ENCODE data around the gene RCE1.

The RCE1 gene

DNA sequence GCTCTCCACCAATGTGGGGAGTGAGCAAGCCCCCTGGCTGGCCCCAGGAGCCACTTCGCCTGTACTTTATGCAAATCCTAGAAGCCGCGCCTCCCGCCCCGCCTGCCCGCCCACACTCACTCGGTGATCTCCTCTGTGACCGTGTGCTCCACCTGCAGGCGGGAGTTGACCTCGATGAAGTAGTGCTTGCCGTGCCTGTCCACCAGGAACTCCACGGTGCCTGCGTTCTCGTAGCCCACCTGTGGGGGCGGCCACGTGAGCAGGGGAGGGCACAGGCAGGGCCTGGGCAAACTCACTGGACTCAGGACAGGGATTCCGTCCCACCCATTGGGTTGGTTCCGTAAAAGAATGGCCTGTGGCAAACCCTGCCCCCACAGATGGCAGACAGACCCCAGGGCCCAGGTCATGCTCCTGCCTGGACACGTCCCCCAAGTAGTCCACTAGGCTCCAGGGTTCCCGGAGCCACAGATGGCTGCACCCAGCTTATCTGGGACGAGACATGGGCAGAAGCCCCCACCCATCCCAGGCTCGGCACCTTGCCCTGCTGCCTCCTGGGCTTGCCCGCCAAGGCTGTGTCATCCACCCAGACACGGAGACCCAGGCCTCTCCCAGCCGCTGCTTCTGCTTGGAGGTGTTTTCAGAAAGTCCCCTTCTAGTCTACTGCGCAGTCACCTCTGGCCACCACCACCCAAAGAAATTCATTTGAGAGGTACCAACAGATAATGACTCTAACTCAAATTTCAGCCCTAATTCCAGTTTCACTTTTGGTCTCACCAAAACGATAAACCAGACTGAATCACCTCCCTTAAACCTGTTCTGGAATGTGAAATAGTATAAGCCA, 25.7 kb downstream of the RCE1 start:
- no peaks in the 10 kb centered on the region for H3K27me3 Mint-ChIP-seq
- H3K9me3 Mint-ChIP-seq = no peaks in the 10 kb centered on the region
- peak; percentile 78 to 84 for DNase-seq
- H3K27ac Mint-ChIP-seq = no peak overlapping the region
- H3K4me1 Mint-ChIP-seq = peaks cover 15% of the 10 kb centered on the region
- ATAC-seq = peak; percentile 95
- H3K4me3 Mint-ChIP-seq = peak overlapping the region in 1 of 2 donors; percentile 63

DNA sequence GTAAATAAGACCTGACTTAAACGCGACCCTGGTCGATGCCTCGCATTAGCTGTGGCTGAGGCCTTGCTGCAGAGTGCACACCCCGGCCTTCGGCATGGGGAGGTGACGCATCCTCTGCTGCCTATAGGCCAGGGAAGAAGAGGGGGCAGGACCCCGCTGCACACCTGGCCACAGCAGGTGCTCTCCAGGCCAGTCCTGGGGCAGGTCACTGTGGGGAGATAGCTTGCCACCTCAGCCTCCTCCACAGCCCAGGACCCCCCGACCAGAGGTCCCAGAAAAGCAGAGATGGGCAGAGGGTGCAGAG, 26.3 kb downstream of the RCE1 start:
- H3K9me3 Mint-ChIP-seq = no peaks in the 10 kb centered on the region
- no peaks in the 10 kb centered on the region for H3K27me3 Mint-ChIP-seq
- peak overlapping the region in 1 of 2 donors; percentile 46 for H3K27ac Mint-ChIP-seq
- H3K4me3 Mint-ChIP-seq = peak overlapping the region in 1 of 2 donors; percentile 63
- DNase-seq (no peak), ATAC-seq (no peak)
- H3K4me1 Mint-ChIP-seq = peaks cover 15% of the 10 kb centered on the region

DNA sequence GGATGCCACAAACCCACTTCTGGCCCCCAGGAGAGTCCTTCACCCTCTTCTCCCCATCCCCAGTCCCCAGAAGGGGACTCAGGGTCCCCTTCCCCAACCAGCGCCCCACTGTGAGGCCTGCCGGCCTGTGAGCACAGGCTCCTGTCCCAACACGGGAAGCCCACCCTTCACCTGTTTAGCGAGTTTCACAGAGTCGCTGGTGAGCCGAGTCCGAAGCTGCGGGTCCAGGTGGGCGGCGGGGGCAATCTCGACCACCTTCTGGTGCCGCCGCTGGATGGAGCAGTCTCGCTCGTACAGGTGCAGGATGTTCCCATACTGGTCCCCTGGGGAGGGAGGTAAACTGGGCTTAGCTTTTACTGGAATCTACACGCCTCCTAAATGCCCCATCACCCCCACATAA, 26.9 kb downstream of the RCE1 start:
- Mint-ChIP-seq H3K27ac (no peak overlapping the region), H3K4me3 (no peak overlapping the region), H3K4me1 (peaks cover 15% of the 10 kb centered on the region), H3K9me3 (no peaks in the 10 kb centered on the region), H3K27me3 (no peaks in the 10 kb centered on the region)
- DNase-seq (no peak), ATAC-seq (no peak)

DNA sequence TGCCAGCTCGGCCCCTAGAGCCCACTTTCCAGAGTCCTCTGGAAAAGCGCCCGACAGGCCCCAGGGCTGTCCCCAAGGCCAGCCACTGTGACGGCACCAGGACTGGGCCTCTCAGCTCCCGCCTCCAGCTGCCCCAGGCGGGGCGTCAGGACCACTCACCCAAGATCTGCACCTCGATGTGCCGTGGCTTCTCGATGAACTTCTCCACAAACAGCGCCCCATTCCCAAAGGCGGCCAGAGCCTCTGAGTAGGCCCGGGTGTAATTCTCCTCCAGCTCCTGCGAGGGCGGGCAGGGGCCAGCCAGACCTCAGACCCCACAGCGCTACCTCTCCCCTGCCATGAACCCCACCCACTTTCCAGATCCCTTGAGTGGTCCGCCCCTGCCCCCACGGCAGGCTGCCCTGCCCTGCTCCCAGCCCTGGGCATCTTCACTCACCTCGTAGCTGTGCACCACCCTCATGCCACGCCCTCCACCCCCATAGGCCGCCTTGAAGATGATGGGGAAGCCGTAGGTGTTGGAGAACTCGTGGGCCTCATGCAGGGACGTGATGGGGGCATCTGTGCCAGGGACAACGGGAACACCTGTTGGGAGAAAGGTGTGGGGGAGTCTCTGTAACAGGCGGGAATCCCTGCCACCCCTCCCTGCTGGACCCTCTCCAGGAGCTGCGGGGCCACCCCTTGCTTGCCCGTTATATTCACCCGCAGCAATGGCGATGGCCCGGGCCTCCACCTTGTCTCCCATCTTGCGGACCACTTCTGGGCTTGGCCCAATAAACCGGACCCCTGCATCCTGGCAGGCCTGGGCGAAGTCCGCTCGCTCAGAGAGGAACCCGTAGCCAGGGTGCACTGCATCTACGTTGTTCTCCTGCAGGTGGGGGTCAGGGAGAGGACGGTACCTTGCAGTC, 27.6 kb downstream of the RCE1 start:
- Mint-ChIP-seq H3K4me1 (peaks cover 15% of the 10 kb centered on the region), H3K4me3 (no peak overlapping the region), H3K27ac (no peak overlapping the region), H3K27me3 (no peaks in the 10 kb centered on the region), H3K9me3 (no peaks in the 10 kb centered on the region)
- ATAC-seq (no peak), DNase-seq (no peak)

DNA sequence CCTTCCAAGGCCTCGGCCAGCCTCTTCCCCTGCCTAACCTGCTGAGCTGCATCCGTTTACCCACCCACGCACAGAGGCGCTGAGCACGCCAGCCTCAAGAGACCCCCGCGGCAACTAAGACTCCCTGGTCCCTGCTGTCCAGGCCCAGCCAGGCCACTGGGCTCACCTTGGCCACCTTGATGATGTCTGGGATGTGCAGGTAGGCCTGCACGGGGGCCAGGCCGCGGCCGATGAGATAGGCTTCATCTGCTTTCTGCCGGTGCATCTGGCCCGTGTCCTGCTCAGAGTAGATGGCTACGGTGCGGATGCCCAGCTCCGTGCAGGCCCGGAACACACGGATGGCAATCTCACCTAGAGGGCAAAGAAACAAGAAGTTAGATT, 28.3 kb downstream of the RCE1 start:
- Mint-ChIP-seq H3K27me3 (no peaks in the 10 kb centered on the region), H3K4me1 (peaks cover 15% of the 10 kb centered on the region), H3K4me3 (no peak overlapping the region), H3K9me3 (no peaks in the 10 kb centered on the region), H3K27ac (no peak overlapping the region)
- DNase-seq = no peak
- no peak for ATAC-seq

DNA sequence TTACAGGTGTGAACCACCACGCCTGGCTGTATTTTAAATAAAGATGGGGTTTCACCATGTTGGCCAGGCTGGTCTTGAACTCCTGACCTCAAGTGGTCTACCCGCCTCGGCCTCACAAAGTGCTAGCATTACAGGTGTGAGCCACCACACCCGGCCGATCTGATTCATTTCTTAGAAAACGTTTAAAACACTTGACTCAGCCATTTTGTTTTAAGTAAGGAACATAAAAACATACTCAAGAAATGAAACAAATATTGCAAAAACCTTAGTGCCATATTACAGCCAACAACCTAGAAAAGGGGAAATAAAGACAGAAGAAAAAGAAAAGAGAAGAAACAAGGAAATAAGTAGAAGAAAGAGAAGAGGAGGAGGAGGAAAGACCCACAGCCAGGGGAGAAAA, 31.0 kb downstream of the RCE1 start:
- no peaks in the 10 kb centered on the region for H3K9me3 Mint-ChIP-seq
- no peak overlapping the region for H3K4me3 Mint-ChIP-seq
- ATAC-seq (no peak), DNase-seq (no peak)
- H3K27me3 Mint-ChIP-seq = no peaks in the 10 kb centered on the region
- H3K4me1 Mint-ChIP-seq = peaks cover 5% of the 10 kb centered on the region
- H3K27ac Mint-ChIP-seq = no peak overlapping the region

DNA sequence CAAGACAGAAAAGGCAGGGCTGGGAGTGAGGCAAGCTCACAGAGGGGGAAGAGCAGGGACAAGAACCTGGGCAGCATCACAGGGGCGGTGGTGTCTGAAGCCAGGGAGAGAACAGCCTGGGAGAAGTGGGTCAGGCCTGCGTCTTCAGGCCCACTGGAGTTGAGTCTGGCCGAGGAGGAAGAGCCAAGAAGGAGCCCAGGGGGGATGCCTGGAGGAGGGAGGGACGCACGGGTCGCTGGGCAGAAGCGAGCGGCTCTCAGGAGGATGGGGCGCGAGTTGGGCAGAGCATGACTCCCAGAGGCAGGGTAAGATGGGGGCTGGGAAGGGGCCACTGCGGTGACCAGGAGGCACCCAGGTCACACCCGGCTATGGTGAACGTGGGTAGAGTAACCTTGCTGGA, 32.1 kb downstream of the RCE1 start:
- Mint-ChIP-seq H3K4me1 (peaks cover 5% of the 10 kb centered on the region), H3K4me3 (no peak overlapping the region), H3K27ac (no peak overlapping the region), H3K9me3 (no peaks in the 10 kb centered on the region), H3K27me3 (no peaks in the 10 kb centered on the region)
- no peak for ATAC-seq
- DNase-seq = no peak

DNA sequence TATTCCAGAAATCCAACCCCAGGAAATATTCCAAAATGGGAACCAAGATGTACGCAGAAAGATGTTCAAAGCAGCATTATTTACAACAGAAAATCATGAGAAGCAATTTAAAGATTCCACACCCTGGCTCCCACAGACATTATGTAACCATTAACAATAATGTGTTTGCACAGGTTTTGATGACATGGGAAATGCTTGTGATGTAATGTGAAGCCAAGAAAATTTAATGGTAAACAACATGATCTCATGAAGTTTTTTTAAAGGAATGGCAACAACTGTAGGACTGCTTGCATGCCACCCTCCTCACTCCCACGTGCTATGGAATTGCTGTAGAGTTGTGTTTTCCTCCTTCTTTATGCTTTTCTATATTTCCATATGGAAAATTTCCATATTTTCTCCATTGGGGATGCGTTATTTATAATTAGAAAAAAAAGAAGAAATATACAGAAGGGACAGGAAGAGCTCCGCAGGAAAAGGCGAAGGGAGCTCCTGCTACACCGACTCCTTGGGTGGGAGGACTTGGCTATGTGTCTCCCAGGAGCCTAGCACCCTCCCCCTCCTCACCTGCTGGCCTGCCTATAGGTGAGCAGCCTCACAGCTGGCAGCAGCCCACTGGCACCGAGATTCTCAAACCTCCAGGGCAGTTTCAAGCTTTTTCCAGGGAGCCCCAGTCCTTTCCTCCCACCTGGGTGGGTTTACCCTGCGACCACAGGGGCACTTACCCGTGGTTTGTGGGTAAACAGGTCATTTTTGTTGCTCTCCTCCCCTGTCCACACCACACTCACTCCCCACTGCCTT, 34.5 kb downstream of the RCE1 start:
- DNase-seq (no peak), ATAC-seq (no peak)
- Mint-ChIP-seq H3K4me3 (no peak overlapping the region), H3K27me3 (peaks cover 4% of the 10 kb centered on the region), H3K9me3 (no peaks in the 10 kb centered on the region), H3K4me1 (peaks cover 21% of the 10 kb centered on the region), H3K27ac (no peak overlapping the region)

DNA sequence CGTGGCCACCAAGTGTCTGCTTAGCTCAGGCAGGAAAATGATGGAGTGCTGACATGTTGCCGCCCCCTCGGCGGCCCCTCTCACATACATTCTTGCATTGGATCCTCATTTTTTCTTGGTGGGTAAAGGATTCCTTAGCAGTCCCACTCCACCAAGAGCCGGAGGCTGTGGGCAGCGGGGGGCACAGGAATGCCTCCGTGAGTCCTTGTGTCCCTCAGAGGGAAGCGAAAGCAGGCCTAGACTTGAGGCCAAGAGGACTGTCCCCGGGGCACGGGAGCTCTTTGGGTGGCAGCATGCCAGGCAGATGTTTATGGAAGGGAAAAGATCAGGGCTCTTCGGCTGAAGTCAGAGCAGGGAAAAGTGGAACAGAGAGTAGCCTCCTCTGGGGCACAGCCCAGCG, 35.2 kb downstream of the RCE1 start:
- no peak for ATAC-seq

DNA sequence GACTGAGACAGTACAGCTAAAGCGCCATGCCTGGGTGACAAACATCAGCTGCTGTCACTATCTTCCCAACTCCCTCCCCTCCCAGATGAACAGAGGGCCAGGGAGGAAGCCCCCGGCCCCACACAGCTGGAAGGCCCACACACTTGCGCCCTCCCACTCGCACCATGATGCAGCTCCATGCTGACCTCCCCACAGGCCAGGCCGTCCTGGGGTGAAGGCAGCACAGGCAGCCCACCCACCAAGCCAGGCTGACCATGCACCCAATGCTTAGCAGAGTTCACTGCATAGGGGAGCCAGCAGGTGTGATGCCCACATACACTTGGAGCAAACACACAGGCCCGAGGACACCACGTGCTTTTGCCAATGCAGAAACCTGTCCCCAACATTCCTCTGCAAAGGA, 35.8 kb downstream of the RCE1 start:
- Mint-ChIP-seq H3K4me1 (peaks cover 29% of the 10 kb centered on the region), H3K27me3 (peaks cover 6% of the 10 kb centered on the region), H3K27ac (no peak overlapping the region), H3K9me3 (no peaks in the 10 kb centered on the region), H3K4me3 (no peak overlapping the region)
- ATAC-seq = no peak
- DNase-seq = no peak

More for the DNA sequence above, 35.2 kb downstream of the RCE1 start:
- DNase-seq = no peak
- Mint-ChIP-seq H3K4me3 (no peak overlapping the region), H3K27ac (peak overlapping the region in 1 of 2 donors; percentile 64), H3K9me3 (no peaks in the 10 kb centered on the region), H3K27me3 (peaks cover 6% of the 10 kb centered on the region), H3K4me1 (peaks cover 28% of the 10 kb centered on the region)

DNA sequence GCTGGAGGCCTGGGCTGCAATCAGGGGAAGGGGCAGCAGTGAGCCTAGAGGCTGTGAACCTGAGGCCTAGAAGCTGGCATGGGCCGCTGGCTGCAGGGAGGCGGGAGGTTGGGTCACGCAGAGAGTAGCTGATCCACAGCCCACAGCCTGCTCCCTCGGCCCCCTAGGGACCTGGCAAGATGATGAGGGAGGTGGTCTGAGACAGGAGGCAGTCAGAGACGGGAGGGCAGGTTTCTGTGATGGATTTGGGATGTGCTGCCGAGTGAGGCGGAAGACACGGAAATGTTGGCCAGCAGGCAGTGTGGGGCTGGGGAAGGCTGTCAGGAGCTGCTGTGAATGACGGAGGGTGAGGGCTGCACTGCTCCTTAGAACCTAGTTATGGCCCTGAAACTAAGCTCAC, 36.3 kb downstream of the RCE1 start:
- H3K27ac Mint-ChIP-seq = no peak overlapping the region
- no peak overlapping the region for H3K4me3 Mint-ChIP-seq
- ATAC-seq (no peak), DNase-seq (no peak)
- H3K27me3 Mint-ChIP-seq = peaks cover 6% of the 10 kb centered on the region
- H3K9me3 Mint-ChIP-seq = no peaks in the 10 kb centered on the region
- peaks cover 29% of the 10 kb centered on the region for H3K4me1 Mint-ChIP-seq

DNA sequence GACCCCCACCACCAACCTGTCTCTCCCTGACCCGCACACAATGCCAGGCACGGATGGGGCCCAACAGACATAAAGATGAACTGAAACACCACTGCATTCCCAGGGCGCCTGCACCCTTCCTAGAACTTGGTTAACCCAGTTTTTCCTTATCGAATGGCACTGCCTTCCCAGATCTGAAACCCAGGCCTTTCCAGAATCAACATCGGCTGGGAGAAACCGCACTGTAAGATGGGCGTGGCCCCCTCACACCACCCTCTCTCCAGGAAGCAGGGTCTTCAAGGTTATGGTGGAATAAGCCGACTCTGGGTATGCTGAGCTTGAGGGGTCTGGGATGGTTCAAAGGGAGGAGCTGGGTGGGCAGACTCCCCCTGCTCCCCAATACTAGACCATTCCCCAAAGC, 36.8 kb downstream of the RCE1 start:
- Mint-ChIP-seq H3K9me3 (no peaks in the 10 kb centered on the region), H3K27ac (no peak overlapping the region), H3K4me1 (peaks cover 29% of the 10 kb centered on the region), H3K27me3 (peaks cover 6% of the 10 kb centered on the region), H3K4me3 (no peak overlapping the region)
- DNase-seq (no peak), ATAC-seq (no peak)

DNA sequence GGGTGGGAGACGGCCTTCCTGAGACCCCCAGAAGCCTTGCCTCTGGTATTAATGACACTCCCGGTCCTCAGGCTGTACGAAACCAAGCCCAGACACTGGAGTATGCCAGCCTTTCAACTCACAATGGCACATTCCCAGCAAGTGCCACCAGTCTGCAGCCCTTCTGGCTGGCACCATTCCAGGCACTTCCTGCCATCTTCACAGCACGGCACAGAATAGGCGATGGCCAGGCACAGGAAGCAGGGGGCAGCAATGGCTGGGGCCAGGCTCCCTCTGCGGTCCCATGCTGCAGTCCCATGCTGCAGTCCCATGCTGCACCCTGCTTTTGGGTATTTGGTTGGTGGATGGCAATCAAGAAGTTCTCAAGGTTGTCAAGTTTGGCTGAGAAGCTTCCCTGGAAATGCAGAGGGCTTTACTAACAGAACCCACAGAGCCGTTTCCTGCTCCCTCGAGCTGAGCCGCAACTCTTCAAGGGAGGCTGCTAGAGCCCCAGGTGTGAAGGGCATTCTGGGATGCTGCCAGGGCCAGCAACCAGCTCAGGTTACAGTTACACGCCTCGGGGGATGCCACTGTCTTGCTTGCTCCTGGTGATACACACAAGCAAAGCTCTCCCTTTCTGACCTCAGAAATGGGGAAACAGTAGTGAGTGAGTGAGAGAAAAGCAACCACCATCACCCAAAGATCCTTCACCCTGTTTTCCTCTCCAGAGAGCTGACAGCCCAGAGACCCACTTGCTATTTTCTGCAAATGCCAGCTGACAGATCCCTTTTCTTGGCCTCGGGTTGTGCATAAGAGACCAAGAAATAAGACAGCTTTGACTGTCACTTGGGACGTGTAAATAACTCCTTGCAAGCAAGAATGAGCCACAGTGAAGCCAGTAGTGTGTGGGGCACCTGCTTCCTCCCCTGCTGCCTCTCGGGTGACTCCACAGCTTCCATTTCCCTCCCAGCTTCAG, 37.5 kb downstream of the RCE1 start:
- Mint-ChIP-seq H3K4me1 (peaks cover 29% of the 10 kb centered on the region), H3K27me3 (peaks cover 6% of the 10 kb centered on the region), H3K9me3 (no peaks in the 10 kb centered on the region), H3K4me3 (no peak overlapping the region), H3K27ac (no peak overlapping the region)
- ATAC-seq = no peak
- no peak for DNase-seq

DNA sequence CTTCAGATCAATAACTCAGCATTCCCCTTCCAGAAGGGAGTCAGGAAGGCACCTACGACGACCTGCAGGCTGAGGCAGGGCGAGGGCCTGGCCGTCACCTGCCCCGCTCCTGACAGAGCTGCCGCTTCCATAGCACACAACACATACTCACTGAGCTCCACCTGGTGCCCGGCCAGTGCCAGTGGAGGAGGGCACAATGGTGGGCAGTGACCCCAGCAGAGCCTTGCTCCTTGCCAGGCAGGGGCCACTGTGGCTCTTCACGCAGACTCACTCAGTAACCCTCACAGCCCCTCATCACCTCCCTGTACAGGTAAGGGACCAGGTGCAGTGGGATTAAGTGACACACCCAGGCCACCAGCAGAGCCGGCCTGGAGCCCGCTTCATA, 38.2 kb downstream of the RCE1 start:
- DNase-seq (no peak), ATAC-seq (no peak)
- H3K27ac Mint-ChIP-seq = no peak overlapping the region
- H3K4me3 Mint-ChIP-seq = no peak overlapping the region
- H3K9me3 Mint-ChIP-seq = no peaks in the 10 kb centered on the region
- peaks cover 29% of the 10 kb centered on the region for H3K4me1 Mint-ChIP-seq
- H3K27me3 Mint-ChIP-seq = peaks cover 6% of the 10 kb centered on the region

DNA sequence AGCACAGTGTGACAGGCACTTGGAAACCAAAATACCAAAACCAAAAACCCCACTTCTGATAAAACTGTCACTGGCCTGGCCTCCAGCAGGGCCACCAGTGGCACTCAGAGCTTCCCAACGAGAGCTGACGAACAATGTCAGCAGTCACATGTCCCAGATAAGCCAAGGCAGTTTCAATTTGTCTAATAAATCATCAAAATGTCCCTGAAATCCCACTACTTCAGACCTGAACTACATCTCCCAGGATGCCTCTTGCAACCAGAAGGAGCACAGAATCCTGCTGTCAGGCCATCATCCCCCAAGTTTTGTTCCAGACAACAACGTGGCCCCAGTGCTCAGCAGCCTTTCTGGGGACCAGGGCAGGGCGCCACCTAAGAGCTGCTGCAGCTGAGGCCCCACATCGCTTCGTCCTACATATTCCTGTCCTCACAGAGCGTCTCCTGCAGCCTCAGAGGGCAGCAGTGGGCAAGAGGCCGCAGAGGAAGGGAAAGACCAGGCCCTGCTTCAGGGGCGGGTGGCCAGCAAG, 38.7 kb downstream of the RCE1 start:
- no peaks in the 10 kb centered on the region for H3K9me3 Mint-ChIP-seq
- peaks cover 29% of the 10 kb centered on the region for H3K4me1 Mint-ChIP-seq
- H3K27ac Mint-ChIP-seq = no peak overlapping the region
- no peak overlapping the region for H3K4me3 Mint-ChIP-seq
- H3K27me3 Mint-ChIP-seq = peaks cover 6% of the 10 kb centered on the region
- DNase-seq (no peak), ATAC-seq (no peak)

Data from stimulated activated naive CD8-positive, alpha-beta T cell treated with anti-CD3 and anti-CD28 coated beads, Interleukin-15, amount 100 ng/mL, for 72 hours (primary cell).